Ishikawa (cell line): ENCODE measurements around the gene KLHL12.

Experiments
- CEBPB ChIP-seq: IDR thresholded peaks from 2 replicates; pipeline ENCODE4 v1.6.1; 2012
- CREB1 ChIP-seq: IDR thresholded peaks from 2 replicates; pipeline ENCODE4 v1.6.1; 2012; ENCODE audit warnings: low read depth
- EGR1 ChIP-seq: IDR thresholded peaks from 2 replicates; pipeline ENCODE4 v1.6.1; 2012
- EP300 ChIP-seq: IDR thresholded peaks from 2 replicates; pipeline ENCODE4 v1.6.1; 2012; ENCODE audit warnings: borderline replicate concordance
- FOXM1 ChIP-seq: IDR thresholded peaks from 2 replicates; pipeline ENCODE4 v1.6.1; 2012; ENCODE audit warnings: low read depth, borderline replicate concordance
- RAD21 ChIP-seq: IDR thresholded peaks from 2 replicates; pipeline ENCODE4 v1.6.1; 2012; ENCODE audit warnings: low read depth
- TAF1 ChIP-seq: IDR thresholded peaks from 2 replicates; pipeline ENCODE4 v1.6.1; 2012; ENCODE audit warnings: low read depth, mild to moderate bottlenecking
- TCF12 ChIP-seq: IDR thresholded peaks from 2 replicates; pipeline ENCODE4 v1.6.1; 2012; ENCODE audit warnings: low read depth
- TEAD4 ChIP-seq: IDR thresholded peaks from 2 replicates; pipeline ENCODE4 v1.6.1; 2012
- ZBTB7A ChIP-seq: IDR thresholded peaks from 2 replicates; pipeline ENCODE4 v1.6.1; 2012; ENCODE audit warnings: low read depth
- TF ChIP-seq, protein P1 (sequence below): IDR thresholded peaks from 2 replicates; pipeline ENCODE4 v1.6.1; 2012; ENCODE audit warnings: low read depth, mild to moderate bottlenecking
- TF ChIP-seq, protein P2 (sequence below): IDR thresholded peaks from 2 replicates; pipeline ENCODE4 v1.6.1; 2012
- TF ChIP-seq, protein P3 (sequence below): IDR thresholded peaks from 2 replicates; pipeline ENCODE4 v1.6.1; 2012

DNA sequence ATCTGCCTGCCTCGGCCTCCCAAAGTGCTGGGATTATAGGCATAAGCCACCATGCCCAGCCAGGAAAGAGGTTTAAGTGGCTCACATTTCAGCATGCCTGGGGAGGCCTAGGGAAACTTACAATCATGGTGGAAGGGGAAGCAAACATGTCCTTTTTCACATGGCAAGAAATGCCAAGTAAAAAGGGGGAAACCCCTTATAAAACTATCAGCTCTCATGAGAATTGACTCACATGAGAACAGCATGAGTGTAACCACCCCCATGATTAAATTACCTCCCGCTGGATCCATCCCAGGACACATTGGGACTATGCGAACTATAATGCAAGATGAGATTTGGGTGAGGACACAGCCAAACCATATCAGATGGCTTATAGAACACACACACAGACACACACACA is 8.8 kb upstream of the KLHL12 start:
- no peak for TF ChIP-seq ZBTB7A
- TF ChIP-seq TAF1, result no peak
- TF ChIP-seq EP300, result no peak
- TF ChIP-seq CEBPB, result no peak
- TF ChIP-seq, protein P1, sequence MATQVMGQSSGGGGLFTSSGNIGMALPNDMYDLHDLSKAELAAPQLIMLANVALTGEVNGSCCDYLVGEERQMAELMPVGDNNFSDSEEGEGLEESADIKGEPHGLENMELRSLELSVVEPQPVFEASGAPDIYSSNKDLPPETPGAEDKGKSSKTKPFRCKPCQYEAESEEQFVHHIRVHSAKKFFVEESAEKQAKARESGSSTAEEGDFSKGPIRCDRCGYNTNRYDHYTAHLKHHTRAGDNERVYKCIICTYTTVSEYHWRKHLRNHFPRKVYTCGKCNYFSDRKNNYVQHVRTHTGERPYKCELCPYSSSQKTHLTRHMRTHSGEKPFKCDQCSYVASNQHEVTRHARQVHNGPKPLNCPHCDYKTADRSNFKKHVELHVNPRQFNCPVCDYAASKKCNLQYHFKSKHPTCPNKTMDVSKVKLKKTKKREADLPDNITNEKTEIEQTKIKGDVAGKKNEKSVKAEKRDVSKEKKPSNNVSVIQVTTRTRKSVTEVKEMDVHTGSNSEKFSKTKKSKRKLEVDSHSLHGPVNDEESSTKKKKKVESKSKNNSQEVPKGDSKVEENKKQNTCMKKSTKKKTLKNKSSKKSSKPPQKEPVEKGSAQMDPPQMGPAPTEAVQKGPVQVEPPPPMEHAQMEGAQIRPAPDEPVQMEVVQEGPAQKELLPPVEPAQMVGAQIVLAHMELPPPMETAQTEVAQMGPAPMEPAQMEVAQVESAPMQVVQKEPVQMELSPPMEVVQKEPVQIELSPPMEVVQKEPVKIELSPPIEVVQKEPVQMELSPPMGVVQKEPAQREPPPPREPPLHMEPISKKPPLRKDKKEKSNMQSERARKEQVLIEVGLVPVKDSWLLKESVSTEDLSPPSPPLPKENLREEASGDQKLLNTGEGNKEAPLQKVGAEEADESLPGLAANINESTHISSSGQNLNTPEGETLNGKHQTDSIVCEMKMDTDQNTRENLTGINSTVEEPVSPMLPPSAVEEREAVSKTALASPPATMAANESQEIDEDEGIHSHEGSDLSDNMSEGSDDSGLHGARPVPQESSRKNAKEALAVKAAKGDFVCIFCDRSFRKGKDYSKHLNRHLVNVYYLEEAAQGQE, result no peak
- TF ChIP-seq TCF12, result no peak
- no peak for TF ChIP-seq FOXM1
- no peak for TF ChIP-seq TEAD4
- TF ChIP-seq, protein P2, sequence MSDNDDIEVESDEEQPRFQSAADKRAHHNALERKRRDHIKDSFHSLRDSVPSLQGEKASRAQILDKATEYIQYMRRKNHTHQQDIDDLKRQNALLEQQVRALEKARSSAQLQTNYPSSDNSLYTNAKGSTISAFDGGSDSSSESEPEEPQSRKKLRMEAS, result no peak
- TF ChIP-seq CREB1, result no peak
- TF ChIP-seq, protein P3, sequence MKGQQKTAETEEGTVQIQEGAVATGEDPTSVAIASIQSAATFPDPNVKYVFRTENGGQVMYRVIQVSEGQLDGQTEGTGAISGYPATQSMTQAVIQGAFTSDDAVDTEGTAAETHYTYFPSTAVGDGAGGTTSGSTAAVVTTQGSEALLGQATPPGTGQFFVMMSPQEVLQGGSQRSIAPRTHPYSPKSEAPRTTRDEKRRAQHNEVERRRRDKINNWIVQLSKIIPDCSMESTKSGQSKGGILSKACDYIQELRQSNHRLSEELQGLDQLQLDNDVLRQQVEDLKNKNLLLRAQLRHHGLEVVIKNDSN, result no peak
- no peak for TF ChIP-seq EGR1
- no peak for TF ChIP-seq RAD21
